HG03045 (cell line): ENCODE data around the gene ANKRD65.
A peak's percentile ranks its signal among the peaks of the same experiment; 100 is the strongest.
"Not testable (repeated sequence)": the region's sequence is repeated elsewhere in the genome, so short reads cannot be mapped to it uniquely, and the experiment has no call there.

Experiments
- ATAC-seq: cut with Tn5 transposase; IDR thresholded peaks from one replicate; pipeline ENCODE4 v1.9.1; 2021; ENCODE audit warnings: mild to moderate bottlenecking, moderate library complexity; ENCODE audit not compliant: unreplicated experiment

ANKRD65 gene

DNA sequence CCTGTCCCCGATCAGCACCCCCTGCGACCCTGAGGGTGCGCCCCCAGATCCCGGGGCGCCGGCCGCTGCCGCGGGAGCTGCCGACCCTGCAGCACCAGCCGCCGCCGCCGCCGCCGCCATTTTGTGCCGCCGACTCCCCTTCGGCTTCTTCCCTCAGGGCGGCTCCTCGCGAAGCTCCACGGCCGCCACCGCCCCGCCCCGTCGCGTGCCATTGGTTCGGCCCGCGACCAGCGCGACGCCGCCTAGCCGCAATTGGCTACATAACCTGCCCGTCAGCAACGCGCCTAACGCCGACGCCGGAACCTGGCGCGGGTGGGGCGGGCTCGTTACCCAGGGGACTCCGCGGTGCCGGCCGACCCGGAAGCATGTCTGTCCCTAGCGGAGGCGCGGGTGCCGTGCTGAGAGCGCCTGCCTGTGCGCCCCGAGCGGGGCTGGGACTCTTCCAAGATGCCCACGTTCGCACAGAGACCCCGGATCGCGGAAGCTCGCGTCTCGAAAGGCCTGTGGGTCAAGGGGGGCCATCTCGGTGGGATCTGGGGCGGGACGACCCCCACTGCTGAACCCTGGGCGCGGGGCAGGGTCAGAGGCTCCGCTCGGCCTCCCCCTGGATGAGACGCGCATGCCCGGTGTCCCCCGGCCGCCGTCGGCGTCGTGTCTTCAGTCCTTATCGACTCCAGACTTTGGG lies 21.7 kb downstream of the ANKRD65 start, which contains the start of gene CCNL2:
Gene CCNL2, minus strand, starts transcription at position 149 of the 685 bp plus-strand sequence. Its CDS starts 29 bp downstream, at position 120.
- ATAC-seq = peak; percentile 91

DNA sequence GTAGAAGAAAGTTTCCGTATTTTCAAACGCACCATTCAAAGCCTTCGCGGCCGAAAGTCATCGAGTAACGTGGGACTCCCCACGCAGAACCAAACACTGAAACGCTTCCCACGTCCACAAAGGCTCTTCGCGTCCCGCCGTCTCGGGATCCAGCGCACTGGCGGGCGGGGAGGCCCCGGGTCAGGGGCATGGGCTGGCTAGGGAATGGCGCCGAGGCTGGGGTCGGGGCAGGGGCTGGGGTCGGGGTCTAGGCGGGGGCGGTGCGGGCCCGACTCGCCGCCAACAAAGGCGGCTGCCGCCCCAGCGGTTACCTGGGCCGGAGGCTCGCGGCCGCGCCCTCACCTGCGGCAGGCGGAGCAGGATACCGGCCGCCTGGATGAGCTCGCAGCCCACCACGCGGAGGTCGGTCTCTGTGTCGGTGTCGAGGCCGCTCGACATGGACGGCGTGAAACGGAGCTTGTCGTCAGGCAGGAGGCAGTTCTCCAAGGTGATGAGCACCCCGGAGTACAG lies 22.3 kb downstream of the ANKRD65 start:
- peak; percentile 3 for ATAC-seq

- no peak for ATAC-seq
Observed at GRCh38 chr1:1397839-1398523, 23.1 kb downstream of the ANKRD65 start.

DNA sequence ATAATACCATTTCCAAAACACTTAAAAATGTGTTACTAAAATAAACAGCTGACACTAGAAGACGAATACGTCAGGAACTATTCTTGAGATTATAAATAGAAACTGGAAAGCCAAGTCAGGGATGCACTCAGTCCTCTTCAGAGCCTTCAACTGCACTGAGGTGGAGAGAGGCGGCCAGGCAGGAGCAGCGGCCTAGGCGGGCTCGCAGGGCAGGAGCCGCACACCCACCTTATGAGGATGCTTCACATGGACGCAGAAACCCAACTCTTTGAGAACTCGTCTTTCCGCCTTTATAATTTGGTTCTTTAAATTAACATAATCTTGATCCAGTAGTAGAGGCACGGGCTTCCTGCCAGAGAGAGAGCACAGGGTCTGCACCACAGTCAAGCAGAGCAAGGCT lies 25.9 kb downstream of the ANKRD65 start:
- no peak for ATAC-seq

DNA sequence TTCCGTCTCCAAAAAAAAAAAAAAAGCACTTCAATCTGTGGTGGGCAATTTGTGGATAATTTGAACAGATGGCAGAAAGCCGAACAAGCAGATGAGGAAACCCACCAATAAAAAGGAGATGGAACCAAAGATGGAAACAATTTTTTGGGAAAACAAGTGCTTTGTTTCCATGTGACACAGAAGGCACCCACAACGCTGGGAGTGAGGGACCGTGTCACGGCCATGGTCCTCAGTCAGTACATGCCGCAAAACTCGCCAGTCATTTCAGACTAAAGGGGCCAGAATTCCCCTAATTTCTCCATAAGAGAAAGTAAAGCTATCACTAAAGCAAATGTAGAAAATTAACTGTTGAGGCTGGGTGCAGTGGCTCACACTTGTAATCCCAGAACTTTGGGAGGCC lies 27.0 kb downstream of the ANKRD65 start:
- ATAC-seq = no peak

- ATAC-seq = no peak
Observed at GRCh38 chr1:1393428-1393827, 27.6 kb downstream of the ANKRD65 start.

- no peak for ATAC-seq
Observed at GRCh38 chr1:1393014-1393413, 28.1 kb downstream of the ANKRD65 start.

DNA sequence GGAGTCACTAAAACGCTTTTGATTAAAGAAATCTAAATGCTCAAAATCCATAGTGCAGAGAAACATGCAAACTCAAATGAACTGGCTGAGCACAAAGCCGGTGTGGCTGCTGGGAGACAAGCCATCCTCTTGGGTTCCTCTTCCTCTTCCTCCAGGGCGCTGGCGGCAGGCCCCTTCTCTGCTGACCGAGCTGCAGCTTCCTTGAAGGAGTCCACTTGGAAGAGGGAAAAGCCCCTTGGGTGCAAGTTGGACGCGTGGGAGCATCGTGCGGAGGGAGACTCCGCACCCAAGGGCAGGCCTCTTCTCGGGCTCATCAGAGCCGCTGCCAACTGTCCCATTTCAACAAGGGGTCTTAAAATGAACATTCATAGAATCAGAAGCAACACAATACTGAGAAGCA lies 29.9 kb downstream of the ANKRD65 start:
- no peak for ATAC-seq

- no peak for ATAC-seq
Observed at GRCh38 chr1:1390675-1391074, 30.4 kb downstream of the ANKRD65 start.

DNA sequence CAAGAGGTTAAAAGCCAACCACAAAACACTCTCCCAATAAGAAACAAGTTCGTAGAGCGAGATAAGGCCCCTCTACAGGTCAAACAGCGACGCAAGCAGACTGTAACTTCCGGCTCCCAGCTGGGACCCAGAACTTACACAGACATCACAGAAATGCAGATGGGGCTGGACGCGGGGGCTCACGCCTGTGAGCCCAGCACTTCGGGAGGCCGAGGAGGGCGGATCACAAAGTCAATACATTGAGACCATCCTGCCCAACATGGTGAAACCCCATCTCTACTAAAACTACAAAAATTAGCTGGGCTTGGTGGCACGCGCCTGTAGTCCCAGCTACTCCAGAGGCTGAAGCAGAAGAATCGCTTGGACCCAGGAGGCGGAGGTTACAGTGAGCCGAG lies 33.0 kb downstream of the ANKRD65 start:
- no peak for ATAC-seq

DNA sequence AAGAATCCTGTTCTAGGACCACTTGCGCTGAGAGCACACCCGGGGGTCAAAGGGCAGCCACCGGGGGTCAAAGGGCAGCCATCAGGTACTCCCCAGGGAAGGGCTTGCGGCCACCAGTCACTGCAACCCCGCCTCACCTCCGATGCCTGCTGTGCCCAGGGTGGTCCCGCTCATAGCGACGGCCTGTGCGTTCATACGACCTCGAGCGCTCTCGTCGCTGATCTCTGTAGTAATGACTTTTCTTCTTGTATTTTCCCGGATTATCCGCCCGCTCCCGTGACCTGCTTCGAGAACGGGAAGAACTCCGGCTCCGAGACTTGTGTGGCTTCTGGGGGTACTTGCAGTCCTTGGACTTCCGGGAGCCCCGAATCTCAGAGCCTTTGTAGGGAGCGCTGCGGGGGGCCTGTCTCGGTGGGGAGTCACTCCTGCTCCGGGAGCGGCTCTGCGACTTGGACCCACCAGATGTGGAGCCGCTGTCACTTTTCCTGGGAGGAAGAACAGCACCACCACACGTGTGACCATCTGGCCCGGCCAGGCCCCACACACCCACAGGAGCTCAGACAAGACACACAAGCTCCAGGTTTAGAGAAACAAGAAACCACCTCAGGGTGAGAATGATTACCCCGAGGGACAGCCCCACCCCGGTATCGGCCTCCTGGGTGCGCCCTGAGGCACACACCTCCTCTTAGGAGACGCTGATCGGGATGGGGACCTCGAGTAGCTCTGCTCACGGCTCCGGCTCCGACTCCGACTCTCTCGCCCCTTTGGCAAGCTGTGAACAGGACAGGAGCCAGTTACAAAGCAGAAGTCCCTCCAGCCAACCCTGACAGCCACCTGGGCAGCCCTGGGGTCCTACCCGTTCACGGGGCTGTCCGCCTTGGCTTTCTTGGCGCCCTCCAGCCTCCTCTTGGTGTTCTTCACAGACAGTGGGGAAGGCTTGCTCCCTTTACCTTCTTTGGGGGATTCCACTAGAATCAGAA lies 33.7 kb downstream of the ANKRD65 start:
- no peak for ATAC-seq

- ATAC-seq = no peak
Observed at GRCh38 chr1:1385931-1386330, 35.1 kb downstream of the ANKRD65 start.

DNA sequence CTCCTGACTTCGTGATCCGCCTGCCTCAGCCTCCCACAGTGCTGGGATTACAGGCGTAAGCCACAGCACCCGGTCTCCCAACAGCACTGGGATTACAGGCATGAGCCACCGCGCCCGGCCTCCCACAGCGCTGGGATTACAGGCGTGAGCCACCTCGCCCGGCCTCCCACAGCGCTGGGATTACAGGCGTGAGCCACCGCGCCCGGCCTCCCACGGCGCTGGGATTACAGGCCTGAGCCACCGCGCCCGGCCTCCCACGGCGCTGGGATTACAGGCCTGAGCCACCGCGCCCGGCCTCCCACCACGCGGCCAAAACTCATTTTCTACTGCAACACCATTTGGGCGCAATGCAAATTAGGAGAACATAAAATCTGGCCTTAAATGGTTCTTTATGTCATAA lies 35.7 kb downstream of the ANKRD65 start:
- not testable (repeated sequence) for ATAC-seq

- ATAC-seq = no peak
Observed at GRCh38 chr1:1381294-1381693, 39.8 kb downstream of the ANKRD65 start.

DNA sequence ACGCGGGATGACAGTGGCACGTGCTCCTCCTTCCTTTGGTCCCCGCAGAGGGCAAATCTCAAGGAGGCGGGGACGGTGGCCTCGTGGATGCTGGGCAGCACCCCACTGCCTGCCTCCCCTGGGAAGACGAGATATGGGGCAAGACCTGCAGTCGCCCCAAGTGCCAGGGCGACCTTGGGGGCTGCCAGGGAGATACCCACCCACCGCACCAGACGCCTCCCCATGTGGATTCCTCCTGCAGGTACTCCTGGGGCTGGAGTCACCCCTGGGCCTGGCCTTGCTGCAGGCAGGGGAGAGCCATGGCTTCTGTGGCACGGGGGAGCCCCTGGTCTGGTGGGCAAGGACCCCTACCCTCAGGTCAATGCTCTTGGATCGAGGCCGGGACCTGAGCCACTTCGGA lies 40.2 kb downstream of the ANKRD65 start:
- no peak for ATAC-seq

- ATAC-seq = no peak
Observed at GRCh38 chr1:1377540-1378205, 43.4 kb downstream of the ANKRD65 start.

GRCh38 chr1:1376551-1377226 lies 44.4 kb downstream of the ANKRD65 start:
- no peak for ATAC-seq

DNA sequence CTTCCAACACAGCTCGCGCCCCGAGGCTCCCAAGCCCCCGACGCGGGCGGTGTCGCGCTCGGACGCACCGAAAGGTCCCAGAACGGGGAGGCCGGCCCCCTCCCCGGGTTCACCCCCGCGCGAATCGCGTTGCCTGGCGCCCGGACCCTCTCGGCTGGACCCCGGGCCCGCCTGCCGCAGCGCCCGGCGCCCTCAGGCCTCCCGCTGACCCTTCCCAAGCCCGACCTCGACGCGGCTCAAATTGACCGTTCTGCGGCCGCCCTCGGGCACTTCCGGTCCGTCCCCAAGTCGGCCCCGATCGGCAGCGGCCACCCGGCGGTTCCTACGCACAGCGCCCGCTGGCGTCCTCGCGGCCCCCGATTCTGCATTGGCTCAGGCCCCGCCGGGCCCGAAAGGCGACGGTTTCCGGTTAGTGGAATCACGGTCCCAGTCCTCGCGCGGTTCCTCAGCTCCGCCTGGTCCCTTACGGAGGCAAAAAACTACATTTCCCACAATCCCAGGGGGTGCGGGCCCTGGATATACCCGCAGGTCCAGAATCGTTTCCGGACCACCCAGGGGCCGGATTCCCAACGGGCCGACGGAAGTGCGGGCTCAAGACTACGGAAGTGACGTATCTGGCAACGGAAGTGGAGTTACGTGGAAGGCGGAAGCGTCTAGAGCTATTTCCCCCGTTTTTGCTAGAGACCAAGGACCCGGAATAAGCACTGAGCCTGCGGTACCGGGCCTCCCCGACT lies 46.0 kb downstream of the ANKRD65 start, which contains the start of gene AURKAIP1:
Gene AURKAIP1, minus strand, starts transcription at position 279 of the 734 bp plus-strand sequence. CDS start 451 bp downstream, outside the sequence.
- ATAC-seq = peak; percentile 82

GRCh38 chr1:1374589-1374928 lies 46.5 kb downstream of the ANKRD65 start:
- ATAC-seq = no peak
